Effector CD8-positive, alpha-beta T cell (primary cell): Measurements from ENCODE around the gene GLIS2.
A peak's percentile ranks its signal among the peaks of the same experiment; 100 is the strongest.

Experiments used
- DNase-seq: peaks from one replicate; lab custom pipeline; 2025; lab: John Stamatoyannopoulos, UW
- total RNA-seq, 4 experiments: gene quantifications; one replicate each; lab custom pipeline; 2026; lab: John Stamatoyannopoulos, UW

Gene GLIS2
- total RNA-seq: 0 to 0.27 (median 0.05) reads per million in 4 experiments

GRCh38 chr16:4315186-4316107 is at the start of gene GLIS2:
Gene GLIS2, plus strand, starts transcription at chr16:4316067. Its CDS starts 16,214 bp downstream, at chr16:4332281.
- peak; percentile 22 for DNase-seq

GRCh38 chr16:4266372-4266771 is 49.5 kb upstream of the GLIS2 start:
- no peak for DNase-seq

GRCh38 chr16:4270091-4270490 is 45.8 kb upstream of the GLIS2 start:
- no peak for DNase-seq

GRCh38 chr16:4270595-4270994 is 45.3 kb upstream of the GLIS2 start:
- no peak for DNase-seq

- peak; percentile 73 for DNase-seq
Observed at GRCh38 chr16:4271176-4272113, 44.4 kb upstream of the GLIS2 start.

GRCh38 chr16:4272114-4272956 is 43.5 kb upstream of the GLIS2 start:
- no peak for DNase-seq

GRCh38 chr16:4273858-4274311 is 42.0 kb upstream of the GLIS2 start:
- DNase-seq: peak; percentile 45

GRCh38 chr16:4275861-4276260 is 40.0 kb upstream of the GLIS2 start:
- no peak for DNase-seq

GRCh38 chr16:4277987-4278513 is 37.8 kb upstream of the GLIS2 start:
- no peak for DNase-seq

GRCh38 chr16:4280625-4281024 is 35.2 kb upstream of the GLIS2 start:
- DNase-seq: no peak

GRCh38 chr16:4283441-4283840 is 32.4 kb upstream of the GLIS2 start:
- DNase-seq: no peak

- DNase-seq: no peak
Observed at GRCh38 chr16:4283939-4284338, 31.9 kb upstream of the GLIS2 start.

- no peak for DNase-seq
Observed at GRCh38 chr16:4285167-4285566, 30.7 kb upstream of the GLIS2 start.

- DNase-seq: peak; percentile 78
Observed at GRCh38 chr16:4288148-4288921, 27.5 kb upstream of the GLIS2 start.

GRCh38 chr16:4290236-4290830 is 25.5 kb upstream of the GLIS2 start:
- no peak for DNase-seq

- no peak for DNase-seq
Observed at GRCh38 chr16:4291699-4292098, 24.2 kb upstream of the GLIS2 start.

- DNase-seq: no peak
Observed at GRCh38 chr16:4293181-4293716, 22.6 kb upstream of the GLIS2 start.

GRCh38 chr16:4293822-4294457 is 21.9 kb upstream of the GLIS2 start:
- no peak for DNase-seq

GRCh38 chr16:4295581-4295980 is 20.3 kb upstream of the GLIS2 start:
- DNase-seq: no peak
